ENCODE measurements around the gene ZNF319.

DNA sequence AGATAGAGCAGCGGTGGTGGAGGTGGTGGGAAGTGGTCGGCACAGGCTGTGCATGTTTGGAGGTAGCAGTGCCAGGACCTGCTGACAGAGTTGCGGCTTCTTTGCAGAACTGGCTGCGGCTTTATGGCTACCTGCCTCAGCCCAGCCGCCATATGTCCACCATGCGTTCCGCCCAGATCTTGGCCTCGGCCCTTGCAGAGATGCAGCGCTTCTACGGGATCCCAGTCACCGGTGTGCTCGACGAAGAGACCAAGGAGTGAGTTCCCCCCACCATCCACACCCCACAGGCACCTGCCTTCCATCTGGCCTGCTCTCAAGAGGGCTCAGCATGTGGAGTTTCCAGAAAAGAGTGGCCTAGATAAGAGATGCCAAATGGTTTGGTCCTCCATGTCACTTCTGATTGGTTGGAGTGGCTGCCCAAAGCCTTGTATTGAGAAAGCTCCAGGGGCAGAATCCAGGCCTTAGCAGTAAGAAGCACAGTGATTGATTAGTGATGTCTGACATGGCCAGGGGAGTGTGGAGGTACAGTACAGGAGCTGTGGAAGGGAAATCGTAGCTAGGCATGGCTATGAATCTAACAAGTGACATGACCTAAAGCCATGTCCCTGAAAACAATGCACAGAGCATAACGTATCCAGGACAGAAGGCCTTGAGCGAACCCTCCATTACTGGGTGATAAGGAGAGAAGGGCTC, 37.0 kb upstream of the ZNF319 start:
- TF ChIP-seq POLR2AphosphoS5 (IDR thresholded peaks at IDR 0.05) = no peak
- TF ChIP-seq EP300 (conservative IDR thresholded peaks at IDR 0.05; ENCODE audit: poor library complexity, severe bottlenecking) = no peak
- TF ChIP-seq, protein P1, sequence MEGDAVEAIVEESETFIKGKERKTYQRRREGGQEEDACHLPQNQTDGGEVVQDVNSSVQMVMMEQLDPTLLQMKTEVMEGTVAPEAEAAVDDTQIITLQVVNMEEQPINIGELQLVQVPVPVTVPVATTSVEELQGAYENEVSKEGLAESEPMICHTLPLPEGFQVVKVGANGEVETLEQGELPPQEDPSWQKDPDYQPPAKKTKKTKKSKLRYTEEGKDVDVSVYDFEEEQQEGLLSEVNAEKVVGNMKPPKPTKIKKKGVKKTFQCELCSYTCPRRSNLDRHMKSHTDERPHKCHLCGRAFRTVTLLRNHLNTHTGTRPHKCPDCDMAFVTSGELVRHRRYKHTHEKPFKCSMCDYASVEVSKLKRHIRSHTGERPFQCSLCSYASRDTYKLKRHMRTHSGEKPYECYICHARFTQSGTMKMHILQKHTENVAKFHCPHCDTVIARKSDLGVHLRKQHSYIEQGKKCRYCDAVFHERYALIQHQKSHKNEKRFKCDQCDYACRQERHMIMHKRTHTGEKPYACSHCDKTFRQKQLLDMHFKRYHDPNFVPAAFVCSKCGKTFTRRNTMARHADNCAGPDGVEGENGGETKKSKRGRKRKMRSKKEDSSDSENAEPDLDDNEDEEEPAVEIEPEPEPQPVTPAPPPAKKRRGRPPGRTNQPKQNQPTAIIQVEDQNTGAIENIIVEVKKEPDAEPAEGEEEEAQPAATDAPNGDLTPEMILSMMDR (IDR thresholded peaks at IDR 0.05; ENCODE audit: poor library complexity, severe bottlenecking) = no peak
- TF ChIP-seq TAF1 (IDR thresholded peaks at IDR 0.05; ENCODE audit: low read depth) = no peak
- TF ChIP-seq EZH2 (IDR thresholded peaks at IDR 0.05; ENCODE audit: borderline replicate concordance, insufficient read depth, low read length, poor library complexity, severe bottlenecking) = no peak
- no peak for TF ChIP-seq REST (IDR thresholded peaks at IDR 0.05; ENCODE audit: borderline replicate concordance)

Data from neural cell (in vitro differentiated cells).